A549 (cell line): ENCODE data around the gene RXRA.

Source experiments
- MAZ ChIP-seq: fragments of 150-350 bp; IDR thresholded peaks from 2 replicates; pipeline ENCODE4 v1.6.1; 2014; ENCODE audit warnings: antibody characterized with exemption, low read depth, low read length, borderline replicate concordance
- POLR2A ChIP-seq: IDR thresholded peaks from 2 replicates; pipeline ENCODE4 v1.6.1; 2012; ENCODE audit warnings: mild to moderate bottlenecking, low read length
- RFX5 ChIP-seq: fragments of 450-650 bp; IDR thresholded peaks from 2 replicates; pipeline ENCODE4 v1.7.1; 2014; ENCODE audit warnings: antibody characterized with exemption, mild to moderate bottlenecking, moderate library complexity
- ZFP36 ChIP-seq: fragments of 450-650 bp; IDR thresholded peaks from 2 replicates; pipeline ENCODE4 v1.6.1; 2014; ENCODE audit warnings: borderline replicate concordance; ENCODE audit not compliant: partially characterized antibody
- TF ChIP-seq, protein P1 (sequence below): fragments of >200 bp; sonication (Bioruptor Twin); formaldehyde crosslinking; IDR thresholded peaks from 3 replicates; pipeline ENCODE4 v1.5.1; 2016

DNA sequence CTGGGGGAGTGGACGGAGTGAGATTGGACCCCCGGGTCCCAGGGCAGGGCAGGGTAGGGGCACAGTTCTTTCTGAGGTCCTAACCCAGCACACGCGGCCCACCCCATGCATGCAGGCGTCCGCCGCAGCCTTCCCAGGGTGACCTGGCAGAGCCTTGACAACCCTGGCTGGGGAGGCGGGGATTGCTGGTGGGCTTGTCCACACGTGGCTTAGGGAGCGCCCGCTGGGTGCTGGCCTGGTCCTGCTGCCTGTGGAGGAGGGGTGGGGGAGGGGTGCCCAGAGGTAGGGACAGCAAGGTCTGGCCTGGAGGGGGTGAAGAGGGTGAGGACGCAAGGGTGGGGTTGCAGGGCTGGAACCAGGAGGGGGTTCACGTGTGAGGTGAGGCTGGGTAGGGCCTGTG is 6.0 kb downstream of the RXRA start:
- TF ChIP-seq MAZ (no peak), POLR2A (no peak), RFX5 (no peak), ZFP36 (no peak)
- TF ChIP-seq, protein P1, sequence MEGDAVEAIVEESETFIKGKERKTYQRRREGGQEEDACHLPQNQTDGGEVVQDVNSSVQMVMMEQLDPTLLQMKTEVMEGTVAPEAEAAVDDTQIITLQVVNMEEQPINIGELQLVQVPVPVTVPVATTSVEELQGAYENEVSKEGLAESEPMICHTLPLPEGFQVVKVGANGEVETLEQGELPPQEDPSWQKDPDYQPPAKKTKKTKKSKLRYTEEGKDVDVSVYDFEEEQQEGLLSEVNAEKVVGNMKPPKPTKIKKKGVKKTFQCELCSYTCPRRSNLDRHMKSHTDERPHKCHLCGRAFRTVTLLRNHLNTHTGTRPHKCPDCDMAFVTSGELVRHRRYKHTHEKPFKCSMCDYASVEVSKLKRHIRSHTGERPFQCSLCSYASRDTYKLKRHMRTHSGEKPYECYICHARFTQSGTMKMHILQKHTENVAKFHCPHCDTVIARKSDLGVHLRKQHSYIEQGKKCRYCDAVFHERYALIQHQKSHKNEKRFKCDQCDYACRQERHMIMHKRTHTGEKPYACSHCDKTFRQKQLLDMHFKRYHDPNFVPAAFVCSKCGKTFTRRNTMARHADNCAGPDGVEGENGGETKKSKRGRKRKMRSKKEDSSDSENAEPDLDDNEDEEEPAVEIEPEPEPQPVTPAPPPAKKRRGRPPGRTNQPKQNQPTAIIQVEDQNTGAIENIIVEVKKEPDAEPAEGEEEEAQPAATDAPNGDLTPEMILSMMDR: no peak
